ENCODE measurements around the gene ZNF366. TPM values are rescaled to one million over a fixed set of nuclear protein-coding genes. Genes with fewer than 3 reads are reported as not detected.

The ZNF366 gene
- total and polyA plus RNA-seq, 8 donors, result 0.10 to 6.8 (median 1.7) TPM; not detected in 1

DNA sequence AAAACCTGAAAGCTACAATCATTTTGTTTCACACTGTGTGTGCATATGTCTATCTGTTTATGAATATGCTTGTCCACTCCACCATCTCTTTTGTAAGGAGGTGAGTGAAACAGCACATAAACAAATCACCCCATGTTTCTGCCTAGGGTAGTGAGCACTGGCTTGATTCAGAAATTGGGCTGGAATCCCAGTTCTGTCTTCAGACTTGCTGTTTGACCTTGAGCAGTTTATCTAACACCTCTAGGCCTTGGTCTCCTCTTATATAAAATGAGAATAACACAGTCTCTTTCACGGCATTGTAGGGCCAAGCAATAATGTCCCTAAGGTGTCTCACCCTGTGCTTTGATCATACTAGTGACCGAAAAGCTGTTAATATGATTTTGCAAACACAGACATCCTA is 61.2 kb downstream of the ZNF366 start:
- intact Hi-C loops (cut with DNase I; ENCODE audit: low total_unique reads), result no loop called here
- Histone ChIP-seq H3K4me3 (no peak overlapping the region), H3K36me3 (no peaks in the 10 kb centered on the region), H3K27me3 (no peaks in the 10 kb centered on the region), H3K27ac (no peak overlapping the region), H3K9me3 (no peaks in the 10 kb centered on the region), H3K4me1 (peaks cover 0 to 24% (median under 1%) of the 10 kb centered on the region in 4 donors)
- 51 to 88% (median 77%) methylated on average over 2 of the region's 2 CpGs for WGBS, 5 donors
- no peak for DNase-seq
- no peak for TF ChIP-seq POLR2A (IDR thresholded peaks at IDR 0.05)
- no peak for TF ChIP-seq EP300 (IDR thresholded peaks at IDR 0.05)
- no peak for TF ChIP-seq POLR2AphosphoS5 (IDR thresholded peaks at IDR 0.05)
- TF ChIP-seq, protein P1, sequence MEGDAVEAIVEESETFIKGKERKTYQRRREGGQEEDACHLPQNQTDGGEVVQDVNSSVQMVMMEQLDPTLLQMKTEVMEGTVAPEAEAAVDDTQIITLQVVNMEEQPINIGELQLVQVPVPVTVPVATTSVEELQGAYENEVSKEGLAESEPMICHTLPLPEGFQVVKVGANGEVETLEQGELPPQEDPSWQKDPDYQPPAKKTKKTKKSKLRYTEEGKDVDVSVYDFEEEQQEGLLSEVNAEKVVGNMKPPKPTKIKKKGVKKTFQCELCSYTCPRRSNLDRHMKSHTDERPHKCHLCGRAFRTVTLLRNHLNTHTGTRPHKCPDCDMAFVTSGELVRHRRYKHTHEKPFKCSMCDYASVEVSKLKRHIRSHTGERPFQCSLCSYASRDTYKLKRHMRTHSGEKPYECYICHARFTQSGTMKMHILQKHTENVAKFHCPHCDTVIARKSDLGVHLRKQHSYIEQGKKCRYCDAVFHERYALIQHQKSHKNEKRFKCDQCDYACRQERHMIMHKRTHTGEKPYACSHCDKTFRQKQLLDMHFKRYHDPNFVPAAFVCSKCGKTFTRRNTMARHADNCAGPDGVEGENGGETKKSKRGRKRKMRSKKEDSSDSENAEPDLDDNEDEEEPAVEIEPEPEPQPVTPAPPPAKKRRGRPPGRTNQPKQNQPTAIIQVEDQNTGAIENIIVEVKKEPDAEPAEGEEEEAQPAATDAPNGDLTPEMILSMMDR (IDR thresholded peaks at IDR 0.05), result no peak

DNA sequence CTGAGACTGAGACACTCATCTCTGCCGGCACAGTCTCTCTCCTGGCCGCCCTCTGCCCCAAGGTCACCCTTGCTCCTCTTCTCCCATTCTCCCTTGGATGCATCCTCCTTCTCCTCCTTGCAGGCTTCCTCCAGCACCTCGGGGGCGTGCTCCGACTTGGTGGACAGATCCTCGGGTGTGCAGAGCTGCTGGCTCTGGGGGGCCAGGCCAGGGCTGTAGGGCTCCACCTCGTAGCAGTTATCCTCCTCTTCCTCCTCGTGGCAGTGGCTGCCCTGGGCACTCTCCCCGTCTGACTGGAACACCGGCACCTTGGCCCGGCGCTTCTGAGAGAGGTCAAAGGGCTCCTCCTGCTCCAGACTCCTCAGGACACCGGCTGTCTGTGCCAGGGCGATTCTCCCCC is 63.3 kb downstream of the ZNF366 start:
- Histone ChIP-seq H3K4me3 (no peak overlapping the region), H3K36me3 (no peaks in the 10 kb centered on the region), H3K27me3 (no peaks in the 10 kb centered on the region), H3K4me1 (peaks cover 0 to 42% (median 4%) of the 10 kb centered on the region in 4 donors), H3K27ac (no peak overlapping the region), H3K9me3 (no peaks in the 10 kb centered on the region)
- intact Hi-C loops (cut with DNase I; ENCODE audit: low total_unique reads), result no loop called here
- whole genome bisulfite sequencing, 5 donors, result 74 to 79% (median 76%) methylated on average over 12 to 14 of the region's 14 CpGs
- no peak for DNase-seq
- TF ChIP-seq, protein P1 (IDR thresholded peaks at IDR 0.05), result no peak
- TF ChIP-seq POLR2AphosphoS5 (IDR thresholded peaks at IDR 0.05) (no peak), POLR2A (IDR thresholded peaks at IDR 0.05) (no peak), EP300 (IDR thresholded peaks at IDR 0.05) (no peak)

DNA sequence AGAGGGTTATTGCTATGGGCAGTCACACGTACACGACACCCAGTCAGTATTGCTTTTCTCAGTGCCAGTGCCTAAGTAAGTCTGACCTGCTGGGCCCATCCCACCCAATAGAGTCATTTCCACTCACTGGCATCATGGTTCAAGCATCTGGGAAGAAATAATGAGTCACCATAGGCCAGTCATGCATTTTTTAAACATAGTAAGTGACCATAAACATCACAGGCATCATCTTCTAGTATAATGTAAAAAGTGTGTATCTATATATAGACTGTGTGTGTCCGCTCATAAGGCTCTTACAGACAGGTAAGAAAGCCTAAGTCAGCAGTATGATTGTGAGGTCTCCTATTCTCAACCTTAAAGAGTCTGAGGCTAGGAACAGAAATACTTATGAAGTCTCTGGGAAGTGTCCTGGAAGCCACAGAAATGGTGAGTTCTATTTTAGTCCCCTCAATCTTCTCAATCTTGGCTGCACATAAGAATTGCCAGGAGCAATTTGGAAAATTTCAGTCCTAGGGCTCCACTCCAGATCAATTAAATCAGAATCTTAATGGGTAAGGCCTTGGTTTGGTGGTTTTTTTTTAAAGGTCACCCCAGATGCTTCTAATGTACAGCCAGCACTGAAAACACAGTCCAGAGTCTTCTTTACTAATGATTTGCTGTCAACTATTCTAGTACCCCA is 65.2 kb downstream of the ZNF366 start:
- H3K27ac ChIP-seq, result peak overlapping the region in 3 of 5 donors; percentile 16 to 46 (median 43)
- peak in 1 of 3 donors; percentile 46 for TF ChIP-seq POLR2AphosphoS5 (IDR thresholded peaks at IDR 0.05)
- TF ChIP-seq, protein P1 (IDR thresholded peaks at IDR 0.05), result no peak
- DNase-seq, result no peak
- 77 to 98% (median 94%) methylated on average over 3 of the region's 3 CpGs for WGBS, 5 donors
- H3K27me3 ChIP-seq, result no peaks in the 10 kb centered on the region
- peaks cover 0 to 42% (median 4%) of the 10 kb centered on the region in 4 donors for H3K4me1 ChIP-seq
- no peaks in the 10 kb centered on the region for H3K36me3 ChIP-seq
- no peak overlapping the region for H3K4me3 ChIP-seq
- H3K9me3 ChIP-seq, result no peaks in the 10 kb centered on the region
- intact Hi-C loops (cut with DNase I; ENCODE audit: low total_unique reads), result no loop called here

DNA sequence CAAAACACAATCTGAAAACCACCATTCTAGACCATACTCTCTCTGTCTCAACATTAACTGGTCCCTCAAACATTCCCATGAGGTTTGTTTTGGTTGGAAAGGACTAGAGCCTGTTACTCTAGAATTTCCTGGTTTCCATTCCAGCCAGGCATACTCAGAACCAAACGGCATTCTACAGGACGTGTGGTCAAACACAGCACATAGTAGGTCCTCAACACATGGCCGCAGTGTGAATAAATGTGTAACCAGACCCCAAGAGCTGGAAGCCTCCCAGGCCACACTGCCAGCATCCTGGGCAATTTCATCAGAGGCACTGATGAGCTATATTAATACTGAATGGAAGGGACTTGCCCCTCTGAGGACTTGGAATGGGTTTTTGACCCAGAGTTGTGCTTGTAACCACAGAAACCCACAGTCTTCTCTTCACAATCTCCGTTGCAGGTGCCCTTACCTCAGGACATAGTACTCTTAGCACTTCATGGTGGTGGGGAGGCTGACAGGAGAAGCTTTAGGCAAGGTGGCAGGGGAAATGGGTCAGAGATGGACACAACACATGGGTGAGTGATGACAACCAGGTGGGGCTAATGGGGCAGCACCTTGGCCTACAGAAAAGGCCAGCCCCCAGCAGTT is 66.0 kb downstream of the ZNF366 start:
- peak overlapping the region in 3 of 5 donors; percentile 16 to 43 (median 39) for H3K27ac ChIP-seq
- no peaks in the 10 kb centered on the region for H3K27me3 ChIP-seq
- WGBS, 5 donors, result 81 to 87% (median 82%) methylated on average over 4 of the region's 4 CpGs
- intact Hi-C loops (cut with DNase I; ENCODE audit: low total_unique reads), result no loop called here
- DNase-seq, result no peak
- peaks cover 0 to 42% (median 4%) of the 10 kb centered on the region in 4 donors for H3K4me1 ChIP-seq
- no peak overlapping the region for H3K4me3 ChIP-seq
- no peaks in the 10 kb centered on the region for H3K9me3 ChIP-seq
- no peaks in the 10 kb centered on the region for H3K36me3 ChIP-seq
- TF ChIP-seq POLR2AphosphoS5 (IDR thresholded peaks at IDR 0.05) (no peak), EP300 (IDR thresholded peaks at IDR 0.05) (no peak), POLR2A (IDR thresholded peaks at IDR 0.05) (no peak)
- TF ChIP-seq, protein P1 (IDR thresholded peaks at IDR 0.05), result no peak

Data from stomach (tissue), 9 donors.